Uterus (tissue), 4 donors: ENCODE data around the gene SHKBP1. TPM values are rescaled to one million over a fixed set of nuclear protein-coding genes. Genes with fewer than 3 reads are reported as not detected.

Source experiments
- DNase-seq, 2 donors: peaks; one replicate each; pipeline ENCODE4 v3.0.0-alpha.2; 2019 to 2020
- H3K27ac ChIP-seq, 2 donors: fragments of 200-600 bp; sonication (generic); 1 replicate in 1 of 2; 2 replicates in 1 of 2; pipeline ENCODE4 v1.5.1; 2016 to 2018
- H3K27me3 ChIP-seq, 2 donors: fragments of 200-600 bp; sonication (generic); one replicate each; pipeline ENCODE4 v1.5.1; 2018 to 2019; ENCODE audit warnings: control low read depth in 1 of 2
- H3K36me3 ChIP-seq, 2 donors: fragments of 200-600 bp; sonication (generic); one replicate each; pipeline ENCODE4 v1.5.1; 2019; ENCODE audit warnings: control low read depth in 1 of 2
- H3K4me1 ChIP-seq, 2 donors: fragments of 200-600 bp; sonication (generic); one replicate each; pipeline ENCODE4 v1.5.1; 2018 to 2019; ENCODE audit warnings: control low read depth in 1 of 2
- H3K4me3 ChIP-seq, 2 donors: fragments of 200-600 bp; sonication (generic); 1 replicate in 1 of 2; 2 replicates in 1 of 2; pipeline ENCODE4 v1.5.1; 2018 to 2019; ENCODE audit warnings: mild to moderate bottlenecking in 1 of 2
- H3K9me3 ChIP-seq, 2 donors: fragments of 200-600 bp; sonication (generic); one replicate each; pipeline ENCODE4 v1.5.1; 2019; ENCODE audit warnings: control low read depth in 1 of 2
- POLR2A ChIP-seq, 2 donors: fragments of 450-650 bp; IDR thresholded peaks; one replicate each; pipeline ENCODE4 v1.6.1; 2016; ENCODE audit warnings: antibody characterized with exemption in 2 of 2, mild to moderate bottlenecking in 1 of 2, moderate library complexity in 1 of 2
- intact Hi-C: fragments of 100-400 bp; cut with DNase I; formaldehyde crosslinking; loops from one replicate; pipeline ENCODE4 v1.15.1; 2023; ENCODE audit warnings: low total_unique reads
- total RNA-seq, 4 donors: library from RNA; depleted of rRNA in 3 of 4; stranded (reverse); fragments of >200 nt in 3 of 4; gene quantifications; one replicate each; pipeline versions ENCODE4 v1.1.0 to v1.2.4, GENCODE V29; 2014 to 2023
- TF ChIP-seq, protein P1 (sequence below), 4 experiments: fragments of 200-600 bp in 2 of 4; fragments of 450-650 bp in 2 of 4; sonication (generic) in 2 of 4; IDR thresholded peaks; one replicate each; pipeline ENCODE4 v1.5.1; 2016 to 2019; ENCODE audit warnings: antibody characterized with exemption in 4 of 4, mild to moderate bottlenecking in 2 of 4, moderate library complexity in 1 of 4
- donor health status: DM: yes; HTN: yes; CAD: no.

Gene SHKBP1
- total RNA-seq, 4 donors from 2014 or later: 15.1 to 57.4 (median 21.9) TPM

DNA sequence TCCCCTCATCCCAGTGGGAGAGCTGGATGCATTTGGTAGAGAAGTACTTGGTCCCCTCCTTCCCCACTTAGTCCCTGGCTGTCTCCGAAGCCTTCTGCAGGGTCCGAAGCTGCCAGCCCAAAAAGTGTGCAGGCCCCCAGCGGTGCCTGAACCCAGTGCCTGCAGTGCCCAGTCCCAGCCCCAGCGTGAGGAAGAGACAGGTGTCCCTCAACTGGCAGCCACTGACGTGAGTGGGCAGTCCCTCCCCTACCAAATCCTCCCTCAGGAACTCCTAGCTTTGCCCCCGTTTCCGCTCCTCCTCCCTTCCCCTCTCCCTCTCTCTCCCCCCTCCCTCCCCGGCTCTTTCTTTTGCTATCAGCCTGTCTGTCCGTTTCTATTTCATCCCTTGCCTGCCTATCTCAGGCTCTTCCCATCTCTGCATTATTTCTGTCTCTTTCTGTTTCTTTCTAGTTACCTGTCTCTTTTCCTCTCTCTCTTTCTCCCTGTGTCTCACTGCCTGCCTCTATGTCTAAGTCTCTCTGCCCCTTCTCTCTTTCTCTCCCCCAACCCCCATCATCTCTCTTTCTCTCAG, 22.7 kb downstream of the SHKBP1 start:
- H3K27ac ChIP-seq: peak overlapping the region; percentile 91 to 97
- DNase-seq: peak; percentile 57 to 68
- H3K4me1 ChIP-seq: peaks cover 0 to 38% of the 10 kb centered on the region in 2 donors
- intact Hi-C loops: loop anchor here (5.0 kb wide), 1 partner anchor 67 kb away; no protein-coding TSS in a partner anchor
- no peaks in the 10 kb centered on the region for H3K36me3 ChIP-seq
- no peaks in the 10 kb centered on the region for H3K9me3 ChIP-seq
- no peaks in the 10 kb centered on the region for H3K27me3 ChIP-seq
- peak overlapping the region in 1 of 2 donors; percentile 66 for H3K4me3 ChIP-seq
- TF ChIP-seq POLR2A (IDR thresholded peaks at IDR 0.05): no peak
- TF ChIP-seq, protein P1, sequence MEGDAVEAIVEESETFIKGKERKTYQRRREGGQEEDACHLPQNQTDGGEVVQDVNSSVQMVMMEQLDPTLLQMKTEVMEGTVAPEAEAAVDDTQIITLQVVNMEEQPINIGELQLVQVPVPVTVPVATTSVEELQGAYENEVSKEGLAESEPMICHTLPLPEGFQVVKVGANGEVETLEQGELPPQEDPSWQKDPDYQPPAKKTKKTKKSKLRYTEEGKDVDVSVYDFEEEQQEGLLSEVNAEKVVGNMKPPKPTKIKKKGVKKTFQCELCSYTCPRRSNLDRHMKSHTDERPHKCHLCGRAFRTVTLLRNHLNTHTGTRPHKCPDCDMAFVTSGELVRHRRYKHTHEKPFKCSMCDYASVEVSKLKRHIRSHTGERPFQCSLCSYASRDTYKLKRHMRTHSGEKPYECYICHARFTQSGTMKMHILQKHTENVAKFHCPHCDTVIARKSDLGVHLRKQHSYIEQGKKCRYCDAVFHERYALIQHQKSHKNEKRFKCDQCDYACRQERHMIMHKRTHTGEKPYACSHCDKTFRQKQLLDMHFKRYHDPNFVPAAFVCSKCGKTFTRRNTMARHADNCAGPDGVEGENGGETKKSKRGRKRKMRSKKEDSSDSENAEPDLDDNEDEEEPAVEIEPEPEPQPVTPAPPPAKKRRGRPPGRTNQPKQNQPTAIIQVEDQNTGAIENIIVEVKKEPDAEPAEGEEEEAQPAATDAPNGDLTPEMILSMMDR (IDR thresholded peaks at IDR 0.05): no peak

DNA sequence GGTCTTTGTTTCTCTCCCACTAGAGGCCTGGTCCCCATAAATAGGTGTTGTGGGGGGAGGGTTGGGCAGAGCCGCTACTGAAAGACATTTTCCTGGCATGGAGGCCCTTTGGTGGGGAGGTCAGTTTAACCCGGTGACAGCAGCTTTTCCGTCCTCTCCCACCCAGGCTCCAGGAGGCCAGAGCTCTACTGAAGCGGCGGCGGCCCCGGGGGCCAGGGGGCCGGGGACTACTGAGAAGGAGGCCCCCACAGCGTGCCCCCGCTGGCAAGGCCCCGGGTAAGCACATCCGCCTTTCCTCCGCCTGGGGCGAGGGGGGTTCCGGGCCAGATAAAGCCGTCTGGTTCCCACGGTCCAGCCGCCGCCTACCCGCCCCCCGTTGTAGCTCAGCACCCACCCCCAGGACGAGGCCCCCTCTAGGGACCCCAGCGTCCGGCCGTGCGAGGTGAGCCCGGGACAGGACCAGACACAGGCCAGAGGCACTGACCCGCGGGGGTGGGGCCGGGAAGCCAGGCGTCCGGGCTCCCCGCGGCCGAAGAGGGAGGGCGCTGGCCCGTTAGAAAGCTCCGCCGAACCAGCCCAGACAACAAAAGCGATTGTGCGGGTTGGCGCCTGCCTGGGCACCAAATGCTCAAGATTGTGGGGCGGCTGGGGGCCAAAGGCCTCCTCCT, 23.4 kb downstream of the SHKBP1 start:
- peak in 1 of 2 donors; percentile 60 for DNase-seq

DNA sequence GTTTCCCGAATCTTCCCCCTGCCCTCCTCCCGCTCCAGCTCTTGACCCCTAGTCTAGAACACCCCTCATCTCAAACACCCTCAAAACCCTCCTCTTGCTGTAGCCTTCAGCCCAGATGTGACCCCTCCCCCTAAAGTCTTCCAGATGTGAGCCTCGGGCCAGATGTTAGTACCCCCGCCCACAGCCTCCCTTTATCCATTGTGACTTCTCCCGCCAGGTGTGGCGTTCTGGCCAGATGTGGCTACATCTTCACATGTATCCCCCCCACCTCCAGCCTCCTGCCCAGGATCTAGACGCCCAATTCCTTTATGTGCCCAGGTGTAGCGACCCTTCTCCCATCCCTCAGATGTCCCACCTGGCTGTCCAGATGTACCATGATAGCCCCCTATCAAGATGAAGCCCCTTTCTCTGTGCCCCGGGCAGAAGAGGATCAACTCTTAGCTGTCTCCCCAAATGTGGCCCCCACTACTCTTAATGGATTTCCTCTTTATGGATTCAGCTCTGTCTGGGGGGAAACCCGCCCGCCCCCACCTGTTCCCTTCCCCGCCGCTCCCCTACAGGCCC, 24.0 kb downstream of the SHKBP1 start:
- no peaks in the 10 kb centered on the region for H3K36me3 ChIP-seq
- H3K27ac ChIP-seq: peak overlapping the region; percentile 91 to 97
- peaks cover 0 to 44% of the 10 kb centered on the region in 2 donors for H3K4me1 ChIP-seq
- peak in 1 of 2 donors; percentile 59 for DNase-seq
- H3K4me3 ChIP-seq: peak overlapping the region in 1 of 2 donors; percentile 66
- H3K9me3 ChIP-seq: no peaks in the 10 kb centered on the region
- no peaks in the 10 kb centered on the region for H3K27me3 ChIP-seq
- TF ChIP-seq, protein P1 (IDR thresholded peaks at IDR 0.05): no peak
- TF ChIP-seq POLR2A (IDR thresholded peaks at IDR 0.05): no peak
- intact Hi-C loops: loop anchor here (10.0 kb wide), 1 partner anchor 136 kb away; the partner anchor contains the start of genes BLVRB and SPTBN4

More for the DNA sequence above, 23.4 kb downstream of the SHKBP1 start:
- intact Hi-C loops: loop anchor here (5.0 to 10.0 kb wide), 2 partner anchors 68 to 135 kb away; partner anchors contain the start of genes BLVRB and SPTBN4
- peaks cover 0 to 42% of the 10 kb centered on the region in 2 donors for H3K4me1 ChIP-seq
- no peaks in the 10 kb centered on the region for H3K36me3 ChIP-seq
- TF ChIP-seq, protein P1 (IDR thresholded peaks at IDR 0.05): no peak
- TF ChIP-seq POLR2A (IDR thresholded peaks at IDR 0.05): no peak
- no peaks in the 10 kb centered on the region for H3K27me3 ChIP-seq
- peak overlapping the region; percentile 16 to 66 for H3K4me3 ChIP-seq
- no peaks in the 10 kb centered on the region for H3K9me3 ChIP-seq
- peak overlapping the region; percentile 91 to 97 for H3K27ac ChIP-seq

DNA sequence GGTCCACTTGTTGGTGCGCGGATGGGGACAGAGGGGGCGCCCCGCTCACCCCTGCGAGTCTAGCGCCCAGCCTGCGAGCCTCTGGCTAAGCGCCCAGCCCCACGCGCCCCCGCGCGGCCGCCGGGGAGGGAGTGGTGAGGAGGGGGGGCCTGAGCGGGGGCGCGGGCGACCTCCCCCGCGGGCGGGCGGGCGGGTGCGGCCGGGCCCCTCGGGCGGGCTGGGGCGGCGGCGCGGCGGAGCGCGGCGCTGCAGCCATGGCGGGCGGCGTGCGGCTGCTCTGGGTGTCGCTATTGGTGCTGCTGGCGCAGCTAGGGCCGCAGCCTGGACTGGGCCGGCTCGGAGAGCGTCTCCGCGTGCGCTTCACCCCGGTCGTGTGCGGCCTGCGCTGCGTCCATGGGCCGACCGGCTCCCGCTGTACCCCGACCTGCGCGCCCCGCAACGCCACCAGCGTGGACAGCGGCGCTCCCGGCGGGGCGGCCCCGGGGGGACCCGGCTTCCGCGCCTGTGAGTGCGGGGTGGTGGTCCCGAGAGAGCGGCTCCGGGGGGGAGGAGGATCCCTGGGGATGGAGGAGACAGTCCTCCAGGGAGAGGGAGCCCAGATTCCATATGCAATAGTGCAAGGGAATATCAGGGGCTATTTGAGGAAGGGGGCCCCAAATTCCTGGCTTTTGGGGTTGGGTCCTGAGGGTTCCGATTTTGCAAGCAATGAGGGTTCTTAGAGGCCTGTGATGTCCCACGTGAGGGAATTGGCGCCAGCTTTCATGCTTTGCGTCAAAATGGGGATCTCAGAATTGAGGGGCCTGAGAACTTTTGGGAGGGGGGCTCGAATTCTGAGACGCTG, 24.7 kb downstream of the SHKBP1 start, which contains the start of gene LTBP4:
LTBP4 (plus strand) TSS at position 236 of the 841 bp plus-strand sequence; CDS start at position 255, 19 bp downstream.
- intact Hi-C loops: loop anchor here (10.0 kb wide), 1 partner anchor 137 kb away; the partner anchor contains the start of genes BLVRB and SPTBN4
- H3K9me3 ChIP-seq: no peaks in the 10 kb centered on the region
- peak within 1 kb of the TSS; percentile 91 to 97 for H3K27ac ChIP-seq
- peak; percentile 81 to 85 for DNase-seq
- H3K4me3 ChIP-seq: peak within 1 kb of the TSS; percentile 56 to 66
- TF ChIP-seq, protein P1 (IDR thresholded peaks at IDR 0.05): peak in 2 of 4 experiments; percentile 21 to 32
- peak in 1 of 2 donors; percentile 78 for TF ChIP-seq POLR2A (IDR thresholded peaks at IDR 0.05)
- H3K36me3 ChIP-seq: no peaks in the 10 kb centered on the region
- peaks cover 0 to 48% of the 10 kb centered on the region in 2 donors for H3K4me1 ChIP-seq
- H3K27me3 ChIP-seq: no peaks in the 10 kb centered on the region
